Transverse colon (tissue), 4 donors: Measurements from ENCODE around the gene CNPY4.

Experiments
- CTCF ChIP-seq, 5 experiments: fragments of 200-600 bp in 3 of 5; fragments of 450-650 bp in 2 of 5; sonication (generic) in 3 of 5; IDR thresholded peaks; 1 replicate in 2 of 5; 2 replicates in 3 of 5; pipeline ENCODE4 v1.5.1; 2016 to 2017; ENCODE audit warnings: antibody characterized with exemption in 5 of 5, inconsistent platforms in 3 of 5, mild to moderate bottlenecking in 2 of 5, moderate library complexity in 1 of 5
- EP300 ChIP-seq: sonication (generic); formaldehyde crosslinking; IDR thresholded peaks from one replicate; pipeline ENCODE4 v1.6.1; 2017; ENCODE audit warnings: antibody characterized with exemption, low read depth
- POLR2A ChIP-seq: fragments of 450-650 bp; IDR thresholded peaks from one replicate; pipeline ENCODE4 v1.6.1; 2016; ENCODE audit warnings: antibody characterized with exemption, mild to moderate bottlenecking, moderate library complexity
- POLR2AphosphoS5 ChIP-seq, 3 donors: sonication (generic); formaldehyde crosslinking; IDR thresholded peaks; one replicate each; pipeline ENCODE4 v1.6.1; 2016; ENCODE audit warnings: antibody characterized with exemption in 3 of 3

DNA sequence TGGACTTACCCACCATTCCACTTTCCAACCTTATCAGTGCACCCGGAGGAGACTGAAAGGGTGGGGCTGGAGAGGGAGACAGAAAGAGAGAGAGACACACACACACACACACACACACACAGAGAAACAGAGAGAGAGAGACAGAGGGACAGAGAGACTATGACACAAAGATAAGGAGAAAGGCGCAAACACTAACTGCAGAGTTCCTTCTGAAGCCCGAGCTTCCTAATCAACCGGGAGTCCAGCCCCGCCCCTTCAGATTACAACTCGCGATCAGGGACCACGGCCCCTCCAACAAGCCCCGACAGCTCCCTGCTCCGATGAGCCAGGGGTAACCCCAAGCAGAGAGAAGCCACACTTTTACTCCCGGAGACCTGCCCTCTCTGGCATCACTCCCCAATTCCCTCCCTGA is 48.5 kb downstream of the CNPY4 start:
- TF ChIP-seq POLR2A: peak; percentile 14
- TF ChIP-seq CTCF (IDR thresholded peaks at IDR 0.05): no peak
- TF ChIP-seq EP300: no peak
- no peak for TF ChIP-seq POLR2AphosphoS5 (IDR thresholded peaks at IDR 0.05)
